ENCODE measurements around the gene THAP12. TPM values are rescaled to one million over a fixed set of nuclear protein-coding genes. Genes with fewer than 3 reads are reported as not detected.
"Not testable (repeated sequence)": the region's sequence is repeated elsewhere in the genome, so short reads cannot be mapped to it uniquely, and the experiment has no call there.

The THAP12 gene
- total and polyA plus RNA-seq, 2 donors from 2014 or later: 19.5 to 39.3 TPM

- DNase-seq (no peak), FAIRE-seq (no peak)
- Histone ChIP-seq H3K27ac (ENCODE audit: low read depth in 2 of 2, low read length in 2 of 2) (no peak overlapping the region), H3K36me3 (ENCODE audit: control insufficient read depth in 2 of 3, insufficient read depth in 3 of 3, low read length in 3 of 3) (no peaks in the 10 kb centered on the region), H3K4me3 (ENCODE audit: low read length in 3 of 3) (no peak overlapping the region), H3K4me1 (ENCODE audit: control insufficient read depth in 2 of 3, insufficient read depth in 2 of 3, low read depth in 1 of 3, low read length in 3 of 3) (no peaks in the 10 kb centered on the region), H3K9ac (ENCODE audit: low read length in 3 of 3) (no peak overlapping the region), H3K27me3 (ENCODE audit: control insufficient read depth, insufficient read depth, low read length) (no peaks in the 10 kb centered on the region), H3K9me3 (ENCODE audit: control insufficient read depth in 2 of 3, insufficient read depth in 1 of 3, low read length in 3 of 3) (no peaks in the 10 kb centered on the region)
- no peak for TF ChIP-seq CTCF (IDR thresholded peaks at IDR 0.05; ENCODE audit: borderline replicate concordance, extremely low read depth, insufficient read depth)
- intact Hi-C loops (cut with DNase I): loop anchor here (10.0 kb wide), 1 partner anchor 432 kb away; no protein-coding TSS in a partner anchor
These were observed 53.7 kb downstream of the THAP12 start for GRCh38 chr11:76327202-76327601.

- no peak for TF ChIP-seq CTCF (IDR thresholded peaks at IDR 0.05; ENCODE audit: borderline replicate concordance, extremely low read depth, insufficient read depth)
- Histone ChIP-seq H3K9ac (ENCODE audit: low read length in 3 of 3) (no peak overlapping the region), H3K27me3 (ENCODE audit: control insufficient read depth, insufficient read depth, low read length) (peaks cover 6% of the 10 kb centered on the region), H3K4me3 (ENCODE audit: low read length in 3 of 3) (no peak overlapping the region), H3K9me3 (ENCODE audit: control insufficient read depth in 2 of 3, insufficient read depth in 1 of 3, low read length in 3 of 3) (no peaks in the 10 kb centered on the region), H3K27ac (ENCODE audit: low read depth in 2 of 2, low read length in 2 of 2) (no peak overlapping the region), H3K4me1 (ENCODE audit: control insufficient read depth in 2 of 3, insufficient read depth in 2 of 3, low read depth in 1 of 3, low read length in 3 of 3) (no peaks in the 10 kb centered on the region), H3K36me3 (ENCODE audit: control insufficient read depth in 2 of 3, insufficient read depth in 3 of 3, low read length in 3 of 3) (no peaks in the 10 kb centered on the region)
- FAIRE-seq (no peak), DNase-seq (no peak)
- intact Hi-C loops (cut with DNase I): loop anchor here (10.0 kb wide), 1 partner anchor 430 kb away; no protein-coding TSS in a partner anchor
These were observed 55.7 kb downstream of the THAP12 start for GRCh38 chr11:76325185-76325584.

DNA sequence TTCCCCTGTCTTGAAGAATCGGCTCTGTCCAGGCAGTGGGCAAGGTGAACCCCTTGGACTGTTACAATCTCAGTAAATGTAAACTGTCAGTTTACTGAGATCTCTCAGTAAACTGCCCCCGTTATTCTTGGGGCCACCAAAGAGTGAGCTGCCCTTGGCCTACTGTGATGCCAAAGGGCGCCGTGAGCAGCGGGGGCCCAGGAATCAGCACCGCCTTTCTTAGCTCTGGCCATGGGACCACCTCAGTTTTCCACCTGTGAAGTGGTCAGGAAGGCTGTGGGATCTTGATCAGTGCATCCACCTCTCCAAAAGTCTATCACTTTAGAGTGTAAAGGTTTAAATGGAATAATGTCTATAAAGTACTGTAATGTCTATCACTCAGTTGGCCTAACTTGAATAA, 57.1 kb downstream of the THAP12 start:
- FAIRE-seq: no peak
- intact Hi-C loops (cut with DNase I): loop anchor here (10.0 kb wide), 1 partner anchor 429 kb away; no protein-coding TSS in a partner anchor
- Histone ChIP-seq H3K9ac (ENCODE audit: low read length in 3 of 3) (no peak overlapping the region), H3K27ac (ENCODE audit: low read depth in 2 of 2, low read length in 2 of 2) (no peak overlapping the region), H3K9me3 (ENCODE audit: control insufficient read depth in 2 of 3, insufficient read depth in 1 of 3, low read length in 3 of 3) (peaks cover 0 to 2% (median 0%) of the 10 kb centered on the region in 3 donors), H3K4me1 (ENCODE audit: control insufficient read depth in 2 of 3, insufficient read depth in 2 of 3, low read depth in 1 of 3, low read length in 3 of 3) (no peaks in the 10 kb centered on the region), H3K27me3 (ENCODE audit: control insufficient read depth, insufficient read depth, low read length) (peaks cover 6% of the 10 kb centered on the region), H3K36me3 (ENCODE audit: control insufficient read depth in 2 of 3, insufficient read depth in 3 of 3, low read length in 3 of 3) (no peaks in the 10 kb centered on the region), H3K4me3 (ENCODE audit: low read length in 3 of 3) (no peak overlapping the region)
- DNase-seq: peak in 1 of 5 donors; percentile 49
- TF ChIP-seq CTCF (IDR thresholded peaks at IDR 0.05; ENCODE audit: borderline replicate concordance, extremely low read depth, insufficient read depth): no peak

DNA sequence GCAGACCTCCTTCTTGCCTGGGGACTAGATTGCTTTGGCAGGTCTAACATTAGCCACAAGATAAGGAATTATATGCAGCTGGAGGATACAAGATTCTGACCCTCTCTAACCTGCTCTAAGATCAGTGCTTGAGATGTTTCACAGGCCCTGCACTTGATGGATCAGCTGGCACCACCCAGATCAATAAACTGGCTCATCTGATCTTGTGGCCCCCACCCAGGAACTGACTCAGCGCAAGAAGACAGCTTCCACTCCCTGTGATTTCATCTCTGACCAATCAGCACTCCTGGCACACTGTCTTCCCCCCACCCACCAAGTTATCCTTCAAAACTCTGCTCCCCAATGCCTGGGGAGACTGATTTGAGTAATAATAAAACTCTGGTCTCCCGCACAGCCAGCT, 57.6 kb downstream of the THAP12 start:
- intact Hi-C loops (cut with DNase I): loop anchor here (10.0 kb wide), 1 partner anchor 429 kb away; no protein-coding TSS in a partner anchor
- not testable (repeated sequence) for FAIRE-seq; DNase-seq; H3K27ac ChIP-seq (ENCODE audit: low read depth in 2 of 2, low read length in 2 of 2); H3K9me3 ChIP-seq (ENCODE audit: control insufficient read depth in 2 of 3, insufficient read depth in 1 of 3, low read length in 3 of 3); H3K27me3 ChIP-seq (ENCODE audit: control insufficient read depth, insufficient read depth, low read length); H3K36me3 ChIP-seq (ENCODE audit: control insufficient read depth in 2 of 3, insufficient read depth in 3 of 3, low read length in 3 of 3); H3K4me1 ChIP-seq (ENCODE audit: control insufficient read depth in 2 of 3, insufficient read depth in 2 of 3, low read depth in 1 of 3, low read length in 3 of 3); H3K4me3 ChIP-seq (ENCODE audit: low read length in 3 of 3); H3K9ac ChIP-seq (ENCODE audit: low read length in 3 of 3)

Measured in kidney (tissue), 14 donors.